Prostate gland (tissue), 2 donors: ENCODE data around the gene LRP8. TPM values are rescaled to one million over a fixed set of nuclear protein-coding genes. Genes with fewer than 3 reads are reported as not detected.

ENCODE experiments used
- DNase-seq: peaks from one replicate; pipeline ENCODE4 v3.0.0-alpha.2; 2019; ENCODE audit warnings: low spot score
- H3K27ac ChIP-seq, 2 donors: fragments of 200-600 bp; sonication (generic); 2 replicates each; pipeline ENCODE4 v1.5.1; 2017 to 2019
- H3K27me3 ChIP-seq: fragments of 200-600 bp; sonication (generic); replicated peaks from 2 replicates; pipeline ENCODE4 v1.5.1; 2019; ENCODE audit not compliant: insufficient read depth
- H3K36me3 ChIP-seq, 2 donors: fragments of 200-600 bp; sonication (generic); 1 replicate in 1 of 2; 2 replicates in 1 of 2; pipeline versions ENCODE4 v1.5.1 to v1.8.1; 2017 to 2019
- H3K4me1 ChIP-seq: fragments of 200-600 bp; sonication (generic); replicated peaks from 2 replicates; pipeline ENCODE4 v1.5.1; 2019
- H3K4me3 ChIP-seq, 2 donors: fragments of 200-600 bp; sonication (generic); 2 replicates each; pipeline ENCODE4 v1.5.1; 2017 to 2019
- H3K9me3 ChIP-seq: fragments of 200-600 bp; sonication (generic); 2 replicates; pipeline ENCODE4 v1.5.1; 2017
- POLR2A ChIP-seq: fragments of 450-650 bp; IDR thresholded peaks from one replicate; pipeline ENCODE4 v1.6.1; 2016; ENCODE audit warnings: antibody characterized with exemption, mild to moderate bottlenecking
- POLR2AphosphoS5 ChIP-seq: sonication (generic); formaldehyde crosslinking; IDR thresholded peaks from one replicate; pipeline ENCODE4 v1.6.1; 2017; ENCODE audit warnings: antibody characterized with exemption
- WGBS: methylation state at CpG from one replicate; pipeline ENCODE4 v1.1.5; 2018; 5-methylcytosine and 5-hydroxymethylcytosine counted together
- intact Hi-C: fragments of 100-400 bp; cut with DNase I; formaldehyde crosslinking; loops from one replicate; pipeline ENCODE4 v1.14.2; 2022
- total RNA-seq, 2 donors: library from RNA; depleted of rRNA; stranded (reverse); fragments of >200 nt; gene quantifications; one replicate each; pipeline ENCODE4 v1.1.0, GENCODE V29; 2016
- TF ChIP-seq, protein P1 (sequence below), 4 experiments: fragments of 200-600 bp in 2 of 4; fragments of 450-650 bp in 2 of 4; sonication (generic) in 2 of 4; IDR thresholded peaks; 1 replicate in 3 of 4; 2 replicates in 1 of 4; pipeline ENCODE4 v1.5.1; 2016 to 2019; ENCODE audit warnings: antibody characterized with exemption in 4 of 4, mild to moderate bottlenecking in 2 of 4, moderate library complexity in 2 of 4

LRP8 gene
- total RNA-seq, 2 donors from 2014 or later: 6.7 to 130 TPM

DNA sequence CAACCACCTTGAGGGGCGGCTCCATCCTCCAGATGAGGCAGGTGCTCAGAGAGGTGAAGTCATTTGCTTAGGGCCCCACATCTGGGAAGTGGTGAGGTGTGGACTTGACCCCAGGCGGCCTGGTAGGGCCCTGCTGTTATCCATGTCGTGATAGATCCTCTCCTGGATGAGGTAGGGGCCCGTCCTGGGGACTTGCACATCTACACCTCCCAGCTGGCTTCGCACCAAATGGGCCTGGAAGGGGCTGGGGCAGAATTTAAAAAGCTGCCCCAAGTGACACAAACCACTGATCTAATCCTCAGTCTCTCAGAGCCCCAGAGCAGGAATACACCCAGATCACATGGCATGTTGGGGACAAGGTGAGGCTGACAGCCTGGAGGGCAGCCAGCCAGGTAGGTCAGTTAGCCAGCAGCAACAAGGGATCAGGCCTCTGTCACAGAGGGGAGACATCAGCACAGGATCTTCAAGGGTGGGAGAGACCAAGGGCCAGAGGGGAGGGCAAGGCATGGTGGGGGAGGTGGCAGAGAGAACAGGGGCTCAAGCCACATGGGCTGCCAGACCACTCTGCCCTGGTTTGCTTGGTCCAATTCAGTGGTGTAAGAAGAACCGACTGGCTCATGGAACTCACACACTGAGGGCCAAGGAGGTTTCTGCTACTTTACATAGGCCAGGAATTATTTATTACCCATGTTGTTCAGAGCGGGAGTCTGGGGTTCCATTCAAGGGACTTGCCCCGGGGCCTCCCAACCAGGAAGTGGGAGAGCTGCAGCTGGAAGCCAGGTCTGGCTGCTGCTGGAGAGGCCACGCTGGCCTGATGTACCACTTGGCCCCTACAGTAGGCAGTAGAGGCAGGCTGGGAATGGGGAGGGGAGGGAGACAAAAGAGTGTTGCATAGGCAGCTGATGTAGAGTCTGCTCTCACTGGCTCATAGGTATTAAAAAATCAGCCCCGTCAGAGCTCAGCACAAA lies 12.1 kb downstream of the LRP8 start:
- Histone ChIP-seq H3K9me3 (no peaks in the 10 kb centered on the region), H3K36me3 (no peaks in the 10 kb centered on the region), H3K4me3 (no peak overlapping the region), H3K27ac (no peak overlapping the region), H3K27me3 (no peaks in the 10 kb centered on the region), H3K4me1 (no peaks in the 10 kb centered on the region)
- no peak for DNase-seq
- WGBS: 61% methylated on average over 8 of the region's 10 CpGs
- TF ChIP-seq POLR2AphosphoS5: no peak
- TF ChIP-seq POLR2A: no peak
- TF ChIP-seq, protein P1, sequence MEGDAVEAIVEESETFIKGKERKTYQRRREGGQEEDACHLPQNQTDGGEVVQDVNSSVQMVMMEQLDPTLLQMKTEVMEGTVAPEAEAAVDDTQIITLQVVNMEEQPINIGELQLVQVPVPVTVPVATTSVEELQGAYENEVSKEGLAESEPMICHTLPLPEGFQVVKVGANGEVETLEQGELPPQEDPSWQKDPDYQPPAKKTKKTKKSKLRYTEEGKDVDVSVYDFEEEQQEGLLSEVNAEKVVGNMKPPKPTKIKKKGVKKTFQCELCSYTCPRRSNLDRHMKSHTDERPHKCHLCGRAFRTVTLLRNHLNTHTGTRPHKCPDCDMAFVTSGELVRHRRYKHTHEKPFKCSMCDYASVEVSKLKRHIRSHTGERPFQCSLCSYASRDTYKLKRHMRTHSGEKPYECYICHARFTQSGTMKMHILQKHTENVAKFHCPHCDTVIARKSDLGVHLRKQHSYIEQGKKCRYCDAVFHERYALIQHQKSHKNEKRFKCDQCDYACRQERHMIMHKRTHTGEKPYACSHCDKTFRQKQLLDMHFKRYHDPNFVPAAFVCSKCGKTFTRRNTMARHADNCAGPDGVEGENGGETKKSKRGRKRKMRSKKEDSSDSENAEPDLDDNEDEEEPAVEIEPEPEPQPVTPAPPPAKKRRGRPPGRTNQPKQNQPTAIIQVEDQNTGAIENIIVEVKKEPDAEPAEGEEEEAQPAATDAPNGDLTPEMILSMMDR (IDR thresholded peaks at IDR 0.05): no peak
- intact Hi-C loops: no loop called here

DNA sequence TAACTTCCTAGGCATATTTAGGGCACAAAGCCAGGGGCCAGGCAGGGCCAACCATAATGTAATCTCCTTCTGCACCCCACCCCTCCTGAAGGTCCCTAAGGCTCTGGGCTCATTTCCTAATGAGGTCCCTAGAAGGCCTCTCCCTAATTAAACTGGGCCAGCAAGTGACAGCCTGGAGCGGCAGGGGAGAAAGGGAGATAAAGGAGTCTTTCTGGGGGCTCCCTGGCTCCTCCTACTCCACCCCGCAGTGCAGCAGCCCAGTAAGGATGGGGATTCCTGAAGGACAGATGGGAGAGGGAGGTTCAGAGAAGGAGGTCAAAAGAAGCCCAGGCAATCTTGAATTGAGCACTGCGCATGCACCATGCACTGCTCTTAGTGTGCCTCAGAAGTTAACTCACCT lies 12.8 kb downstream of the LRP8 start:
- no peak for TF ChIP-seq POLR2AphosphoS5
- TF ChIP-seq POLR2A: no peak
- TF ChIP-seq, protein P1 (IDR thresholded peaks at IDR 0.05): no peak
- Histone ChIP-seq H3K27me3 (no peaks in the 10 kb centered on the region), H3K4me1 (no peaks in the 10 kb centered on the region), H3K9me3 (no peaks in the 10 kb centered on the region), H3K27ac (no peak overlapping the region), H3K36me3 (no peaks in the 10 kb centered on the region), H3K4me3 (no peak overlapping the region)
- intact Hi-C loops: no loop called here
- no peak for DNase-seq
- 92% methylated on average over 3 of the region's 3 CpGs for WGBS

DNA sequence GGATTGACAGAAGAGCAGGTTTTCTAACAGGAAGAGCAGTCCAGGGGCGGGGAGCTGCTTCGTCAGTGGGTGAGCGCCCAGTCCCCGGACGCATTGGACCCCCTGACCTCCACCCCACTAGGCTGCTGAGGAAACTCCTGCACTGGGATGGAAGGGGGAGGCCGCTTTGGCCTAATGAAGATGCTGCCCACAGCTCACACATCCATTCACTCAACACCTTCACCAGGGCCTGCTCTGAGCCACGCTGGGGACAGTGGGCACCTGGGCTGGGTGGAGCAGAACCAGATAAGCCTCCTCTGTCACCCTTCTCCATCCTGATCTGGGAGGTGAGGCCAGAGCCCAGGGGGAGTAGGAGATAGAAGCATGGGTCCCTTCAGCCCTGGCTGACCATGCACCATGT lies 13.3 kb downstream of the LRP8 start:
- WGBS: 82% methylated on average over 7 of the region's 7 CpGs
- no peak for DNase-seq
- no peaks in the 10 kb centered on the region for H3K4me1 ChIP-seq

DNA sequence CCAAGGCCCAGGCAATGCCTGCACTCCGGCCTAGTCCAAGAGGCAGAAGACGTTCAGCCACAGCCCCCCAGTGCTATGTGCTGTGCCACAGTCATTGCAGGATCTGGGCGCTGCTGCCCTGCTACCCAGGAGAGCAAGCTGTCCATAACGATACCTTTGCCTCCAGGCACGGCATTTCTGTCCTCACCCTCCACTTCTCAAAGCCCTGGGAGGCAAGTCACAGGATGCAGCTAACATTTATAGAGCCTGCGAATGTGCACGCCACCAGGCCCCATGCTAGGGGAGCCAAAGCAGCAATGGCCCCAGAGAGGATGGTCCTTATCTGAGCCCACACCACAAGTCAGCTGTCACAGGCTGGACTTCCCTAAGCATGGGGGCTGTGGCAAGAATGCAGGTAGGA lies 13.8 kb downstream of the LRP8 start:
- no peaks in the 10 kb centered on the region for H3K27me3 ChIP-seq
- intact Hi-C loops: no loop called here
- no peak overlapping the region for H3K4me3 ChIP-seq
- TF ChIP-seq, protein P1 (IDR thresholded peaks at IDR 0.05): no peak
- TF ChIP-seq POLR2A (no peak), POLR2AphosphoS5 (no peak)
- no peak overlapping the region for H3K27ac ChIP-seq
- no peaks in the 10 kb centered on the region for H3K4me1 ChIP-seq
- DNase-seq: no peak
- no peaks in the 10 kb centered on the region for H3K36me3 ChIP-seq
- 86% methylated on average over 7 of the region's 7 CpGs for WGBS
- no peaks in the 10 kb centered on the region for H3K9me3 ChIP-seq

More for the DNA sequence above, 13.3 kb downstream of the LRP8 start:
- H3K27ac ChIP-seq: no peak overlapping the region
- H3K27me3 ChIP-seq: no peaks in the 10 kb centered on the region
- no peaks in the 10 kb centered on the region for H3K36me3 ChIP-seq
- H3K9me3 ChIP-seq: no peaks in the 10 kb centered on the region
- TF ChIP-seq, protein P1 (IDR thresholded peaks at IDR 0.05): no peak
- TF ChIP-seq POLR2A (no peak), POLR2AphosphoS5 (no peak)
- H3K4me3 ChIP-seq: no peak overlapping the region
- intact Hi-C loops: no loop called here

DNA sequence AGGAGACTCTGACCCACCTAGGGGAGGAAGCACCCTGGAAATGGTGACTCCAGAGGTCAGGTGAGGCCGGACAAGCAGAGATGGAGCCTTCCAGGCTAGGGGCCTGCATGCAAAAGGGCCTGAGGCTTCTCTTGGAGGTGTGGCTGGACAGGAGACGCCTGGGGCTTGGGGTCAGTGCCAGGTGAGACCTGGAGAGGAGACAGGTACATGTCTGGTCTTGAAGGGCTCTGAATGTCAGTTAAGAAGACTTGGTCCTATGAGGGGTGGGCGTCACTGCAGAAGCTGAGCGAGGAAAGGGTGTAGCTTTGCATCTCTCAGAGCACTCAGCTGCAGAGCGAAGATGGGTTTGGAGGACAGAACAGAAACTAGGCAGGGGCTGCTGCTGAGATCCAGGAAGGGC lies 14.3 kb downstream of the LRP8 start:
- WGBS: 84% methylated on average over 5 of the region's 5 CpGs
- intact Hi-C loops: no loop called here
- no peak for TF ChIP-seq POLR2A
- TF ChIP-seq, protein P1 (IDR thresholded peaks at IDR 0.05): no peak
- no peak for TF ChIP-seq POLR2AphosphoS5

More for the DNA sequence above, 14.3 kb downstream of the LRP8 start:
- Histone ChIP-seq H3K9me3 (no peaks in the 10 kb centered on the region), H3K4me1 (no peaks in the 10 kb centered on the region), H3K27me3 (no peaks in the 10 kb centered on the region), H3K36me3 (no peaks in the 10 kb centered on the region), H3K27ac (no peak overlapping the region), H3K4me3 (no peak overlapping the region)
- no peak for DNase-seq
